GM12873 (cell line): ENCODE data around the gene MAGI1.

Experiments used
- CTCF ChIP-seq: IDR thresholded peaks from 2 replicates; pipeline ENCODE4 v1.5.1; 2012; ENCODE audit warnings: low read depth, mild to moderate bottlenecking, moderate library complexity, low read length, control low read depth; ENCODE audit not compliant: insufficient read depth; ENCODE audit errors: missing control alignments

MAGI1 gene

DNA sequence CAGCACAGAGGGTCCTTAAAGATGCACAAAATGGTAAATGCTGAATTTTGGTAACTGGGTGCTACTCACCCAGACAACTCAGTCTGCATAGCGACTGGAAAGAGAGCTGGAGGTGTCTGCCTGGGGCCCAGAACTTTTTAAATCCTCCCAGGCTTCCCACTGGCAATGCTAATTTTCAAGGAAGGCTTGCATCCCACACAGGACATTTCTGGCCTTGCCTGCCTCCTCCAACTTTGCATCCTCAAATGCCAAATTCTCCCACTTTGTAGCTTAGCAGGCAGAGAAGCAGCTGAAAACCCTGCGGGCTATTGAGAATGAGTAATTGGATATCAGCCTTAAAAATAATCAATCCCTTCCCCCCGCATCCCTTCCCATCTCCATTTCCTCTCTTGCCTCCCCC, 694.3 kb downstream of the MAGI1 start:
- no peak for TF ChIP-seq CTCF

- no peak for TF ChIP-seq CTCF
Observed at GRCh38 chr3:65343736-65344135, 695.0 kb downstream of the MAGI1 start.

GRCh38 chr3:65343026-65343425, 695.7 kb downstream of the MAGI1 start:
- no peak for TF ChIP-seq CTCF

- TF ChIP-seq CTCF = peak; percentile 86
Observed at GRCh38 chr3:65342084-65342683, 696.5 kb downstream of the MAGI1 start.

- TF ChIP-seq CTCF = no peak
Observed at GRCh38 chr3:65339192-65339740, 699.5 kb downstream of the MAGI1 start.

- TF ChIP-seq CTCF = no peak
Observed at GRCh38 chr3:65338571-65338970, 700.1 kb downstream of the MAGI1 start.

- no peak for TF ChIP-seq CTCF
Observed at GRCh38 chr3:65335587-65335986, 703.1 kb downstream of the MAGI1 start.
